ENCODE results near the gene CFAP299.

DNA sequence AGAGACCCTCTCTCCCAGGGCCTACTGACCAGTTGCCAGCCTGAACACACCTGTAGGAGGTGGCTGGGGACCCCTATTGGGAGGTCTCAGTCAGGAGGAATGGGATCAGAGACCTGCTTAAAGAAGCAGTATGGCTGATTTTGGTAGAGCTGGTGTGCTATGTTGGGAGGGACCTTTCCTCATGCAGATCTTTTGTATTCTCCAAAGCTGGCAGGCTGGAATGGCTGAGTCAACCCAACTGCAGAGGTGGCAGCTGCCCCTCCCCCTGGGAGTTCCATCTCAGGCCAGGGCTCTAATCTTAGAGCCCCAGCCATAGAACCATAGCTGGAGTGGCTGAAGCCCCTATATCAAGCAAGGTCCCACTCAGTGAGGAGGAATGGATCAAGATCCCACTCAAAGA, 415.7 kb downstream of the CFAP299 start:
- TF ChIP-seq, protein P1, sequence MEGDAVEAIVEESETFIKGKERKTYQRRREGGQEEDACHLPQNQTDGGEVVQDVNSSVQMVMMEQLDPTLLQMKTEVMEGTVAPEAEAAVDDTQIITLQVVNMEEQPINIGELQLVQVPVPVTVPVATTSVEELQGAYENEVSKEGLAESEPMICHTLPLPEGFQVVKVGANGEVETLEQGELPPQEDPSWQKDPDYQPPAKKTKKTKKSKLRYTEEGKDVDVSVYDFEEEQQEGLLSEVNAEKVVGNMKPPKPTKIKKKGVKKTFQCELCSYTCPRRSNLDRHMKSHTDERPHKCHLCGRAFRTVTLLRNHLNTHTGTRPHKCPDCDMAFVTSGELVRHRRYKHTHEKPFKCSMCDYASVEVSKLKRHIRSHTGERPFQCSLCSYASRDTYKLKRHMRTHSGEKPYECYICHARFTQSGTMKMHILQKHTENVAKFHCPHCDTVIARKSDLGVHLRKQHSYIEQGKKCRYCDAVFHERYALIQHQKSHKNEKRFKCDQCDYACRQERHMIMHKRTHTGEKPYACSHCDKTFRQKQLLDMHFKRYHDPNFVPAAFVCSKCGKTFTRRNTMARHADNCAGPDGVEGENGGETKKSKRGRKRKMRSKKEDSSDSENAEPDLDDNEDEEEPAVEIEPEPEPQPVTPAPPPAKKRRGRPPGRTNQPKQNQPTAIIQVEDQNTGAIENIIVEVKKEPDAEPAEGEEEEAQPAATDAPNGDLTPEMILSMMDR (IDR thresholded peaks at IDR 0.05; ENCODE audit: insufficient read depth, low read depth, low read length): no peak
- TF ChIP-seq EZH2 (IDR thresholded peaks at IDR 0.05; ENCODE audit: insufficient read depth, low read length): no peak
